Activated CD8-positive, alpha-beta memory T cell treated with anti-CD3 and anti-CD28 coated beads for 48 hours (primary cell): Measurements from ENCODE around the gene DENND5A.

Source experiments
- DNase-seq, 3 experiments: peaks; one replicate each; pipeline ENCODE4 v3.0.0-alpha.2; 2020; ENCODE audit warnings: low read depth in 2 of 3, low spot score in 2 of 3

DENND5A gene

DNA sequence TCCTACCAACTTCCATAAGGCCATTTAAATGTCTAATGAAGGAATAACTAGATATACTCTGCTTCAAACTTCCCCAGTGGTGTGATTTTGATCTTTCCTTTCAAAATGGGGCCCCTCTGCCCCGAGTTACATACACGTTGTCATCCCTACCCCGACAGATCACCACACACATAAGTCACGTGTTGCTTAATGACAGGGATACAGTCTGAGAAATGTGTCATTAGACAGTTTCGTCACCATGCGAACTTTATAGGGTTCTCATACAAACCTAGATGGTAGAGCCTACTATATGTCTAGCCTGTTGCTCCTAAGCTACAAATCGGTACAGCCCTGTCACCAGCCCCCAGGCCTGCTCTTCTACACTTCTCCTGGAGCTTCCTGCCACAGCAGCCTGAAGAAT, 124.0 kb downstream of the DENND5A start:
- DNase-seq: no peak

DNA sequence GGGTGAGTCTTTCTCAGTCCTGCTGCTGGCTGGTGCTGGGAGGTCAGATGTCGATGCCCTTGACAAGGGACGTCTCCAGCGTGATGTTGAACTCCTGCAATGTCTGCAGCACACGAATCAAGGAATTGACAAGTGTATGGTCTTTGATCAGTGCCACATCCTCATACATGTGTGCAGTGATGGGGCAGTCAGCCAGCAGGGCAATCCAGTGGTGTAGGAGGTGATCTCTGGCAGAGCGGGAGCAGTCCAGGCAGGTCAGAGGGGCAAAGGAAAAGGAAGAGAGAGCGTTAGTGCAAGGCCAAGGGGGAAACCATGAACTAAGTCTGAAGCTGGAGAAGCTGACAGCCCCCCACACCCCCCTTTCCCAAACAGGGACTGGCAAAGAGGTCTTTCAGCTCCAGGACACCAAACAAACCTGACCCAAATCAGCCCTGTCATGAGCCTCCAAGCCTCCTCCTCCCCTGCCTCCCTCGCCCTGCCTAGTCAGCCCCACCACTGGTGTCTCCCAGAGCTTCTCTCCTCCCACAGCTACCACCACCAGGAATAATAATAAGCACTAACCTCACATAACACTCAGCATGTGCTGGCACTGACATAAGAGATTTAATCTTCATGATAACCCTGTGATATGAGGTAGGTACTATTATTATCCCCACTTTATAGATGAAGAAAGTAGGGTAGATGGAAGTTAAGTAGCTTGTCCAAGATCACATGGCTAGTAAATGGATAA, 125.4 kb downstream of the DENND5A start:
- DNase-seq: no peak

DNA sequence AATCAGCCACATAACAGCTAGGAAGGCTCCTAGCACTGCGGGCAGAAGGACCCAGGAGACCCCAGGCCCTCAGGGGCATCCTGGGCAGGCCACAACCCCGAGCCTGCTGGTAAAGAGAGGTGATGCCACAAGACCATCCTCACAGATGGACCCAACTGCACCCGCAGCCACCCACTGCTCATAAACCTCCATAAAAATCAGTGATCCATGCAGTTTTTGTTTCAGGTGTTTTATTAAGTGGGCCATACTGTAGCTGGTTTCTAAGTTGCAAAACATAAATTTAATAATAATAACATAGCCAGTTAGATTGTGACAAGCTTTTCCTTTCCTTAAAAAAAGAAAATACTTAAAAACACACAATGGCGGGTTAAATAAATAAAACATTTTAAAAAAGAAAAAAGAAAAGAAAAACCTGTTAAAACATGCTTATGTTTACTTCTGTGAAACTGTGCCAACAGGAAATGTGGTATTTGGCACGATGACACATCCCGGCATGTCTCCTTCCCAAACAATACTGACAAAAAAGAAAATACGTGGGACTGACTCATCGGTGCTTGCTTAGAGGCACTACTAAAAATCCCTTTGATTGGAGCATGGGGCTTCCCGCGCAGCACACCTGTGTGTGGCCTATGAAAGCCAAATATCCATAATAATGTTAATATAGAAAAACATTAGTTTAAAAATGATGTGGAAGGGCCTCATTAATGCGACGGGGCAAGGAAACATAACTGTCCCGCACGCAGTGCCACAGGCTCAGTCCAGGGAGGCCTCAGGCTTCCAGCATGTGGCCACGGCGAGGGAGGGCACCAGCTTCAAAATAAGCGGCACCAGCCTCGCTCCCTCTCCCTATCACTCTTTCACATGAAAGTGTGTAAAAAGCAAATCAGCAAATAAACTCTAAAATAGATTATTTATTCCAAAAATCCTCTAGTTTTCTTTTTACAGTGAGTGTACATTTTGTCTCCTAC, 126.3 kb downstream of the DENND5A start:
- DNase-seq: no peak

DNA sequence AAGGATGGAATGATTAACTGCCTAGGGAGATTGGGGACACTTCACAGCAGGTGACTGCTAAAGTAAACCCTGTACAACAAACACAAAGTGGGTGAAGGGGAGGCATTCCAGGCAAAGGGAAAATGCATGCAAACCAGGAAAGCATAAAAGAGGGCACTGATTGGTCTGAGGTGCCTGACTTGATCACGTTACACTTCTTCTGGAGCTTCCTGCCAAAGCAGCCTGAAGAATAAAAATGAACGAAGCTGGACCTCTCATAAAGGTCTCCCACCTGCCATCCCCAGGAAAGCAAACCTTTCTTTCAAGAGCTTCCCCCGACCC, 127.1 kb downstream of the DENND5A start:
- DNase-seq: no peak

DNA sequence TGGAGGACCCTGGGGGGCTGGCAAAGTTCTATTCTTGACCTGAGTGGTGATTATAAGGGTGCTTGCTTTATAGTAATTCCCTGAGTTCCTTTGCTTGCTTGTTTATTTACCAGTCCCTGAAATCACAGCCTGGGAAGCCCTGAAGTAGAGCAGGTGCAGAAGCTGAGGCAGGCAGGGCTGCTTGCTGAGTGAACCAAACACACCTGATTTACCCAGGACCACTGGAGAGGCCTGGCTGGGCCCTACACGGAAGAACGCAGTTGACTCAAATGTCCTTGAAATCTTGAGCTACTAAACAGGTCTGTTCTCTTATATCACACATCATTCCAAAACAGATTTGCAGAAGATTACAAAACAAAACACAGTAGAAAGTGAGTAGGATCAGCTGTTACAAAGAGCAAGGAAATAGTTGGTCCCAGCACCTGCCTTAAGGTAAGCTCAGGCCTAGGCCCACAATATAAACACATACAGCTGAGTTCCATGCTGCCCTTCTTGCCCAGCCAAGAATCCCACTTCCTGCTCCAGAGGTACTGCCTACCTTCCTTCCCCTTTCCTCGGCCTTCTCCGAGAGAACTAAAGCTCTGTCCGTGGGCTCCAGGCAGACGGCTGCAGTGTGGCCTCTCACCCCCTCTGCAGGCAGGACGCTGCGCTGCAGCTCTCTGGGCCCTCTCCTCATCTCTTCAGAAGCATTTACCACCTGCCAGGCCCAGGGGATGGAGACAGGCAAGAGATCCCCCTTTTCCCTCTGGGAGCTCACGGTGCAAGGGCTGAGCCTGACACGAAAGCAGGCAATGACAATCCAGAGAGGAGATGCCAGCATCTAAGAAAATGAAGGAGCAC, 127.6 kb downstream of the DENND5A start:
- peak; percentile 33 to 51 (median 49) for DNase-seq

DNA sequence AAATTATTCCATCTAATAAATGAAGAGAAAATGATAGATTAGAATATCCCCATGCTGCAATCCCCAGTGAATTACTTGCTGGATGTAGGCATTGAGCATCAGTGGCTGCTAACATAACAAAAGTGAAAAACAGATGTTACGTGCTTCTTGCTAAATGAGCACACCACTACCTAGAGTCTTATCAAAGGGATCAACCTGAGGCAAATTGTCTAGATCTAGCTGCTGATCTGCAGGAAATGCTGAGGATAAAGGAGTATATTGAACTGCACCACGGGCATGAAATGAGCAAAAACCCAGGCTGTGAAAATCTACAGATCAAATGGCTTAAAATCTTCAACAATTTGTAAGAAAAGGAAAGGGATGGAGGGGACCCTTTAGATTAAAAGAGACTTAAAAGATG, 128.4 kb downstream of the DENND5A start:
- no peak for DNase-seq

DNA sequence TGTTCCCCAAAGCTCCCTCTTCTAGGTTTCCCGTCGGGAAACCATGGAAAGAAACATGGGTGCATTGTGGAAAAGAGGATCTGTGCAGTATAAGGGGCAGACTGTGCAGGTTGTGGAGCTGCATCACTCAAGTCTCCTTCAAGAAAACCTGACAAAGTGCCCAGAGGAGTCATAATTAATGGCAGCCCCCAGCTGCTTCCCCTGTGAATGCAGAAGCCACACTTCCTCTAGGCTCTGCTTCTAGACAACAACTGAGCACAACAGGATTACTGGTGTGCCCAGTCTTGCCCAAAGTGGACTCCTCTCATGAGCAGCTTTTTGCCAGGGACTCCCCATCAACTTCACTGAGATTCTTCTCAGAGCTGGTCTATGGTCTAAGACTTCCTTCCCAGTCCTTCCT, 131.2 kb downstream of the DENND5A start:
- no peak for DNase-seq

DNA sequence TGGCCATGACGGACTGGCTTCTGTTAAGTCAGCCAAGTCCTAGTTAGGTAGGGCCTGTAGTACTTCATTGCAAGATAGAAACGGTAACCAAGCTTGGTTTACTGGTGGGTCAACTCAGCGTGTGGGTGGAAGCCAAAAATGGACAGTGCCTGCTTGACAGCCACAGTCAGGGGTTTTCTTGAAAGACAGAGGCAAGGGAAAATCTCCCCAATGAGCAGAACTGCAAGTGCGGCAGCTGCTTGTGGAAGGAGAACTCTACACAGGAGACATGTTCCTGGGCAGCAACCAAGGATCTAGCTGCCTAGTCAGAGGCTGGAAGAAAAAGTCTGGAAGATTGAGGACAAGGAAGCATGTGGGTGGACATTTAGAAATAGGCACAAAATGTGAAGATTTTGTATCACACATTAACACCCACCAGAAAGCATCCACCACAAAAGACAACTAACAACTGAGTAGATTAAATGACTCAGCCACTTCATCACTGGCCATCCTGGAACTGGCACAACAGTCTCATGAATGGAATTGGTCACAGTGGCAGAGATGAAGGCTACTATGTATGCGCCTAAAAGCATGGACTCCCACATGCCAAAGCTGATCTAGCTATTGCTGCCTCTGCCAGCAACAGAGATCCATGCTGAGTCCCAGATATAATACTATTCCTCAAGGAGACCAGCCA, 132.8 kb downstream of the DENND5A start:
- no peak for DNase-seq

DNA sequence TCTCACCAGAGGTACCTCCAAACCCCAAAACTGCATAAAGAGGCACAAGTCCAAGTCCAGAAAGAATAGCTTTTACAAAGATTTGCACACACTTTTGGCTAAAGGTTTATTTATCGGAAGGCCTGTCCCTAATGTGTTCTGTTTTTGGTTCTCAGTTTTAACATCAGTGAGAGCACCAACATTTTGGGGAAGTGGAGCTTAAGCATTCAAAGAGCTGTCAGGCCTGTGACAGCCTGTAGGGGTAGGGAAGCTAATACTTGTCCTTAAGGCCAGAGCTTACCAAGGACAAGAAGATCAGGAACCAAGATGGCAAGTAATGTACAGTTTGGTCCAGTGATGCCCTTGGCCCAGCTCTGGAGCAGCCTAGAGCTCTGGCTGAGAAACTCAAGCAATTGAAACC, 134.9 kb downstream of the DENND5A start:
- no peak for DNase-seq

DNA sequence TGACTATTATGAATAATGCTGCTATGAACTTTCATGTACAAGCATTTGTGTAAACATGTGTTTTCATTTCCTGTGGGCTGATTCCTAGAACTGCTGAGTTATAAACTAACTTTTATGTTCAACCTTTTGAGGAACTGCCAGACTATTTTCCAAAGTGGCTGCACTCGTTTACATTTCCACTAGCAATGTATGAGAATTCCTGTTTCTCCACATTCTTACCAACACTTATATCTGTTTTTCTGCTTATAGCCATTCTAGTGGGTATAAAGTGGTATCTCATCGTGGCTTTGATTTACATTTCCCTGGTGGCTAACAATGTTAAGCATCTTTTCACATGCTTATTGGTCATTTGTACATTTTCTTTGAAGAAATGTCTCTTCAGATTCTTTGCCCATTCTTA, 138.5 kb downstream of the DENND5A start:
- no peak for DNase-seq

DNA sequence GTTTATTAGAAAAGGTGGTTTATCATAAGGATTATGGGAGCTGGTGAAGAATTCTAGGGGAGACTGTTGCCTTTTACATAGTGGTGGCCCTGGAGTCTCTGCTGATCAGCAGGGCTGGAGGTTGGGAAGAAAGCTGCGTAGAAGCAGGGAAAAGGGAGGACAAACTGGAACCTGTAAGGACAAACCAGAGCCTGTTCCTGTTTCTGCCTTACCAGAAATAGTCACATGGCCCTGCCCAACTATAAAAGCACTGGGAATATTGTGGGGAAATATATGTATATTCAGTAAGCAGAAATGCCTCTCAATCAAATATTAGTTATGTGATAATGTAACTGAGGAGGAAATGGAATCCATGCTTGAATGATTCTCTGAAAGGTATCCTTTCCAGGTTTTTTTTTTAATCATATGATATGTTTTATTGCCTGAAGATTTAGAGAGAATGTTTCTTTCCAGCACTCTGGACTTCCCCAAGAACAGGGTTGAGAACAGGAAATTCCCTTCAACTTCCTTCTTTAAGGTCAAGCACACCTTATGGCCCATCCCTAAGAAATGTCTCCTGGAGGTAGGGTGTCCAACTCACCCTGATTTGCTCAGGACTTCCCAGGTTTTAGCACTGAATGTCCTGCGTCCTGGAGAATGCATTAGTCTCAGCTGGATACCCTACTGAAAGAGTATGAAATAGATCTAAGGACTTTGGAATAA, 139.8 kb downstream of the DENND5A start:
- no peak for DNase-seq

DNA sequence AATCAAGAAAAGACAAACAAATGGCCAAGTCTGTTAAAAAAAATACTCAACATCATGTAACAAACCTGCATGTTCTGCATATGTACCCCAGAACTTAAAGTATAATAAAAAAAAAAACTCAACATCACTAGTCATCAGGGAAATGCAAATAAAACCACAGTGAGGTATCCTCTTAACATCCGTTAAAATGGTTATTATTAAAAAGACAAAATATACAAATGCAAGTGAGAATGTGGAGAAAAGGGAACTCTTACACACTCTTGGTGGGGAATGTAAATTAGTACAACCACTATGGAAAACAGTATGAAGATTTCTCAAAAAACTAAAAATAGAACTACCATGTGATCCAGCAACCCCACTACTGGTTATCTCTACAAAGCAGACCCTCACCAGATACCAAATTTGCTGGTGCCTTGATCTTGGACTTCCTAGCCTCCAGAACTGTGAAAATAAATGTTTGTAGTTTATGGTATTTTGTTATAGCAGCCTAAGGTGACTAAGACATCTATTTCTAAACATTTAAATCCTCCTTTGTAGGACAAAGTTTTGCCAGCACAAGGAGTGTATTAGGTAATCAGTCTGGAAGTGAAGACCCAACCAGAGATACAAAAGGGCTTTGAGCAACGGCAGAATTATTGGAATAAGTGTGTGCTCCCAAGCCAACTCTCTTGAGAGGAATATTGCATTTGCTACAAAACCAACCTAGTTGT, 141.4 kb downstream of the DENND5A start:
- no peak for DNase-seq

DNA sequence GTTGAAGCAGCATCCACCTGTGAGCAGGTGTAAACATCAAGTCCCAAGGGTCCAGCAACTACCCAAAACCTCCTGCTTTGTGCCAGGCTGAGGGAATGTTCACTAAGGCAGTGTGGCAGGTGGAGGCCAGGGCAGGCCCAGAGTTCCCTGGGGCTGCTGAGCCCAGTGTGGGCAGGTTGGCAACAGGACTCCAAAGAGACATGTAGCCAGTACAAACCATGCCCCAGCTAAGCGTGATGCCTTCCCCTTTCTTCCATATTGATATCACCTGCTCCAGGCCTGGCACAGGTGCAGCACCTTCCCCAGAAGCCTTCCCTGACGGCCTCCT, 143.7 kb downstream of the DENND5A start:
- DNase-seq: no peak

DNA sequence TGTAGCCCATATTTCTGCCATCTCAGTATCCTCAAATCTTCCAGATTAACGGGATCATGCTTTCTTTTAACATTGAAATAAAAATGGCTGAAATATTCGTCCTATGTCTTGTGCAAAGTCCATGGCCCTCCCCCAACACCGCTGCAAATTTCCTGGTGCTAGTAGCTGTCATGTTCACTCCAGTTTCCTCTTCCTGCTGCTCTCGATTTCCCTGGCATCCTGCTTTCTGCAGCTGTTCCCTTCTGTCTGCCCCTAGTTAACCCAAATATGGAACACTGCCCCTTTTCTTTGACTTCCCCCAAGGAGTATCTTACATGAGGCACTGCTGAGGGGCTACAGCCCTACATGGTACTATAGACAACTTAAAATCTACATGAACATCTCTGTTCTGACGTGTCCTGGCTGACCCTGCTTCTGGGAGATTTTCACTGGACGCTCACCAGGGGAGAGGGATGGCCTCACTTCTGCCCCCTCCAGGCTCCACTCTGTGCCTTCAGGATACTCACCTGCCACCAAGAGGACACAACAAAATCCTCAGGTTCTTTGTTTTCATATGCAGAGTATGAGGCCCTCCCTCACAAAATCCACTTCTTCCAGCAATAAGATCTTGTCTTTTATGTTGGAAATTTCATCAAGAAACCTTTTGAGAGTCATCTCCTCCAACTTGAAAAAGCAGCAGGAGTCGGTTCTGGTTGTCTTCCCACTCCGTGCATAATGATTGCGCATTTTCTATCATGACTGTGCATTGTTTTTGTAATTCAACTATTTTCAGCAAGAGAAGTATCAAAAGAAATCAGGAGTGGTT, 144.3 kb downstream of the DENND5A start:
- DNase-seq: no peak

DNA sequence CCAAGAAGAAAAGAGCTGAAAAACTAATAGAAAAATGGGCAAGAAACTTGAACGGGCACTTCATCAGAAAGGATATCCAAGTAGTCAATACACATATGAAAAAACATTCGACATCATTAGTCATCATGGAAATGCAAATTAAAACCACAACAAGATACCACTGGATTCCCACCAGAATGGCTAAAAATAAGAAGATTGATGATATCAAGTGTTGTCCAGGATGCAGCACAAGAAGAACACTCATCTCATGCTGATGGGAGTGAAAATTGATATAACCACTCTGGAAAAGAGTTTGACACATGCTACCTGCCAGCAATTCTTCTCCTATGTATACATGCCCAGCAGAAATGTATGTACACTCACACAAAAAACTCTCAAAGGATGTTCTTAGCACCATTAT, 146.9 kb downstream of the DENND5A start:
- no peak for DNase-seq

DNA sequence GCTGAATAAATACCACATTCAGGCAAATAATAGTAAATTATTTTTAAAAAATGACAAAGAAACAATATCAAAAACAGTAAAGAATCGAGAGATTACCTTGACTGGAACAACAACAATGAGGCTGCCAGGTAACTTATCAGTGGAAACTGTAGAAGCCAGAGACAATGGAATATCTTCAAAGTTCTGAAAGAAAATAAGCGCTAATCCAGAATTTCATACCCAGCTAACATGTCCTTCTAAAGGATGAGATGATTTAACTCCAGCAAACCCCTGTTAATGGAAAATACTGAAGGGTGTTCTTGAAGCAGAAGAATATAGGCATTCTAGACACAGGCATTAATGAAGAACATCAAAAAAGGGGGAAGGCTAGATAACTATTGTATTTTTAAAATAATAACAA, 153.1 kb downstream of the DENND5A start:
- DNase-seq: no peak

DNA sequence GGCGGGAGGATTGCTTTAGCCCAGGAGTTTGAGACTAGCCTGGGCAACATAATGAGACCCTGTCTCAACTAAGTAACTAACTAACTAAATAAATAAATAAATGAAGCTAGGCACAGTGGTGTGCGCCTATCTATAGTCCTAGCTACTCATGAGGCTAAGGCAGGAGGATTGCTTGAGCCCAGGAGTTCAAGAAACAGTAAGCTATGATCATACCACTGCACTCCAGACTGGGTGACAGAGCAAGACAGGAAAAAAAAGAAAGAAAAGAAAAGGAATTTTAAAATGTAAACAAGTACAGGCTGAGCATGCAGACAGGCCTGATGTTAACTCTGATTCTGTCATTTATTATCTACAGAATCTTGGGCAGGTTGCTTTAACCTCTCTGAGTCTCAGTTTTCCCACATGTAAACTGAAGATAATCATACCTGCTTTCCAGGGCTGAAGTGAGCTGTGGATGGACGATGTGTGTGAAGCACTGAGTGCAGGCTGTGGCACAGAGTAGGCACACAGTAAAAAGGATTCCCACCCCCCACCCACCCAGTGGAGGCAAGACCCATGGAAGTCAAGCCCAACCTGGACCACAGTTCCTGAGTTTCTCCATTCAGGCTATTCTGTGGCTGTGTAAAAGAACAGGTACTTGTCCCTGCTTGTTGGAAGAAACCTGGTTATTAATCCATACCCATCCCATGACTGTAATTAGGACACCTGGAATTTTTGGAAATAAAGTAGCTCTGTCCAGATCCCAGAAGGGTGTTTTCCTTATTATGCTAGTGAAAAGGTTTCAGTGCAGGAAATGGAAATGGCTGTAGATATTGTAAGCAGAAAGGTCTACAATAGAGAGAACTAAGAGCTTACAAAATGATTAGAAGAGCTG, 155.1 kb downstream of the DENND5A start:
- no peak for DNase-seq

DNA sequence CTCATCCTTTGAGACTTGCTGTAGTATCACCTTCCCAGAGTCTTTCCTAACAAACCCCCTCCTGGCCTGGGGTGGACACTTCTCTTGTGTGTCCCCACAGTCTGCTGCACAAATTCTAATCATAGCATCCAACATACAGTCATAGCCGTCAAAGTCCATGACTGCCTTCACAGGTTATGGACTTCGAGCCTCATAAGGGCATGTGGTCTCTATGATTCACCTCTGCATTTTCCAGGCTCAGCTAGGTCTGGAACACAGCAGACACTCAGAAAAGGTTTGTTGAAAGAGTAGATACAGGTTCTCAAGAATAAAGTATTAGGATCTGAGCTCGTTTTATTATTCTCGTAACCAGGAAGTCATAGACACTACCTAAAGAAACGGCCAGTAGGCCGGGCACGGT, 160.6 kb downstream of the DENND5A start:
- DNase-seq: no peak
